ENCODE data around the gene NT5DC4. TPM values are rescaled to one million over a fixed set of nuclear protein-coding genes. Genes with fewer than 3 reads are reported as not detected.

Gene NT5DC4
- total RNA-seq, 1 experiment from 2014 or later, result not detected

GRCh38 chr2:112682101-112682500 is 38.7 kb upstream of the NT5DC4 start:
- no TSS peak for BruUV-seq (replicated peaks)
- CTCF ChIA-PET, result no interaction called here

DNA sequence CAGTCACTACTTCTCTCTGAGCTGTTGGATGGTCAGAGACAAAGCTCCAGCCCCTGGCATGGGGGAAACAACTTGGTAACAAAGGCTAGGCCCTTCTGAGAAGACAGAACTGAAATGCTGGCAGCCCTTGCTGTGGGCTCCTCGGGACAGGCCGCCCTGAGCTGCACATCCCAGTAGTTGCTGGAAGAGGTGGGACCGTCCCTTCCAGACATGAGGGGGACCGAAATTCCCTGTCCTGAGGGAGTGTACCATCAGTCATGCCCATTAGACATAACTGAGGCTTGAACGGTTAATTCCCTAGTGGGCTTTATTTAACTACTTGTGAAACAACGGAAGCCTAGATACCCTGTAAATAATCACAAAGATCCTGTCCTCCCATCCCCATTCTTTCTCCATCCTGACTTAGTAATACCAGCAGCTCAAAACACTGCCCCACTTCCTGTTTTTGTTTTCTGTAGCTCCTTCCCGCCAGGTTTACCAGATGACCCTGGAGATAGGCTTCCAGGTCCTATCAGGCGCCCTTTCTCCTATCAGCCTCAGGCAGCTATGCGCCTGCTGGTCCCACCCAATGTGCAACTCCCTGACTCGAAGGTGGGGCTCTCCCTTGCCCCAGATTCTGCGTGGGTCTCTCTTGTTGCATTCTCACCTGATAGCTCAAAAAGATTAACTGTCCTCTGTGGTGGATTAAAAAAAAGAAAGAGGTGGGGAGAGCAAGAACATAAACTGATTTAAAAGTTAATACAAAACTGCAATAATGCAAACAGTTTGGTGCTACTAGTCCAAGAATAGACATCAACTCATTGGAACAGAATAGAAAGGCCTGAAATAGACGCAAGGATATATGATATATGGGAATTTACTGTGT is 37.0 kb upstream of the NT5DC4 start:
- ChIA-PET CTCF (no interaction called here), POLR2A (ENCODE audit: low non-redundant PET) (no interaction called here)

More at GRCh38 chr2:112682101-112682500, 38.7 kb upstream of the NT5DC4 start:
- no peaks in the 10 kb centered on the region for H3K27me3 ChIP-seq (replicated peaks; ENCODE audit: insufficient read depth, low read depth, low read length, poor library complexity)
- TF ChIP-seq EZH2 (IDR thresholded peaks at IDR 0.05; ENCODE audit: borderline replicate concordance, low read depth, low read length, poor library complexity, severe bottlenecking), result no peak
- TF ChIP-seq, protein P1, sequence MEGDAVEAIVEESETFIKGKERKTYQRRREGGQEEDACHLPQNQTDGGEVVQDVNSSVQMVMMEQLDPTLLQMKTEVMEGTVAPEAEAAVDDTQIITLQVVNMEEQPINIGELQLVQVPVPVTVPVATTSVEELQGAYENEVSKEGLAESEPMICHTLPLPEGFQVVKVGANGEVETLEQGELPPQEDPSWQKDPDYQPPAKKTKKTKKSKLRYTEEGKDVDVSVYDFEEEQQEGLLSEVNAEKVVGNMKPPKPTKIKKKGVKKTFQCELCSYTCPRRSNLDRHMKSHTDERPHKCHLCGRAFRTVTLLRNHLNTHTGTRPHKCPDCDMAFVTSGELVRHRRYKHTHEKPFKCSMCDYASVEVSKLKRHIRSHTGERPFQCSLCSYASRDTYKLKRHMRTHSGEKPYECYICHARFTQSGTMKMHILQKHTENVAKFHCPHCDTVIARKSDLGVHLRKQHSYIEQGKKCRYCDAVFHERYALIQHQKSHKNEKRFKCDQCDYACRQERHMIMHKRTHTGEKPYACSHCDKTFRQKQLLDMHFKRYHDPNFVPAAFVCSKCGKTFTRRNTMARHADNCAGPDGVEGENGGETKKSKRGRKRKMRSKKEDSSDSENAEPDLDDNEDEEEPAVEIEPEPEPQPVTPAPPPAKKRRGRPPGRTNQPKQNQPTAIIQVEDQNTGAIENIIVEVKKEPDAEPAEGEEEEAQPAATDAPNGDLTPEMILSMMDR (conservative IDR thresholded peaks at IDR 0.05; ENCODE audit: low read depth, low read length), result no peak
- DNase-seq (ENCODE audit: low spot score), result no peak
- intact Hi-C loops (cut with micrococcal nuclease; ENCODE audit: unreplicated experiment), result no loop called here
- no peak overlapping the region for H3K27ac ChIP-seq (ENCODE audit: low read depth, low read length, poor library complexity, severe bottlenecking)
- H3K4me3 ChIP-seq (ENCODE audit: low read depth, low read length, poor library complexity, severe bottlenecking), result no peak overlapping the region
- no peaks in the 10 kb centered on the region for H3K36me3 ChIP-seq (ENCODE audit: insufficient read depth, low read length, poor library complexity, severe bottlenecking)
- no peaks in the 10 kb centered on the region for H3K9me3 ChIP-seq (ENCODE audit: low read depth, low read length, poor library complexity, severe bottlenecking)
- no peaks in the 10 kb centered on the region for H3K4me1 ChIP-seq (ENCODE audit: insufficient read depth, low read length, poor library complexity, severe bottlenecking)
- POLR2A ChIA-PET (ENCODE audit: low non-redundant PET), result no interaction called here

DNA sequence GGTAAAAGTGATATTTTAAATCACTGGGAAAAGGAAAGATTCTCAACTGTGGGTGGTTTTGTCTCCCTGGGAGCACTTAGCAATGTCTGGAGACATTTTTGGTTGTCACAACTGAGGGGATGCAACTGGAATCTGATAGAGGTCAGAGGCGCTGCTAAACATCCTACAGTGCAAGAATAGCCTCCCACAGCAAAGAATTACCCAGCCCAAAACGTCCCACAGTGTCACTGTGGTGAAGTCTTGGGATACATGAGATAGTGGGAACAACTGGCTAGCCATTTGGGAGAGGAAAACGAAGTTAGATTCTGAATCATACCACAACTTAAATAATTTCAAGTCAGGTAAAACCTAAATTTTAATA is 36.4 kb upstream of the NT5DC4 start:
- intact Hi-C loops (cut with micrococcal nuclease; ENCODE audit: unreplicated experiment), result no loop called here
- POLR2A ChIA-PET (ENCODE audit: low non-redundant PET), result no interaction called here
- no peak for TF ChIP-seq EZH2 (IDR thresholded peaks at IDR 0.05; ENCODE audit: borderline replicate concordance, low read depth, low read length, poor library complexity, severe bottlenecking)
- TF ChIP-seq, protein P1 (conservative IDR thresholded peaks at IDR 0.05; ENCODE audit: low read depth, low read length), result no peak
- no peak for DNase-seq (ENCODE audit: low spot score)
- no peak overlapping the region for H3K4me3 ChIP-seq (ENCODE audit: low read depth, low read length, poor library complexity, severe bottlenecking)
- no peaks in the 10 kb centered on the region for H3K4me1 ChIP-seq (ENCODE audit: insufficient read depth, low read length, poor library complexity, severe bottlenecking)
- no peaks in the 10 kb centered on the region for H3K27me3 ChIP-seq (replicated peaks; ENCODE audit: insufficient read depth, low read depth, low read length, poor library complexity)
- CTCF ChIA-PET, result no interaction called here
- no TSS peak for BruUV-seq (replicated peaks)
- H3K9me3 ChIP-seq (ENCODE audit: low read depth, low read length, poor library complexity, severe bottlenecking), result no peaks in the 10 kb centered on the region
- no peak overlapping the region for H3K27ac ChIP-seq (ENCODE audit: low read depth, low read length, poor library complexity, severe bottlenecking)
- H3K36me3 ChIP-seq (ENCODE audit: insufficient read depth, low read length, poor library complexity, severe bottlenecking), result no peaks in the 10 kb centered on the region

More for the DNA sequence above, 37.0 kb upstream of the NT5DC4 start:
- no peak for DNase-seq (ENCODE audit: low spot score)
- Histone ChIP-seq H3K27me3 (replicated peaks; ENCODE audit: insufficient read depth, low read depth, low read length, poor library complexity) (no peaks in the 10 kb centered on the region), H3K9me3 (ENCODE audit: low read depth, low read length, poor library complexity, severe bottlenecking) (no peaks in the 10 kb centered on the region), H3K36me3 (ENCODE audit: insufficient read depth, low read length, poor library complexity, severe bottlenecking) (no peaks in the 10 kb centered on the region), H3K4me1 (ENCODE audit: insufficient read depth, low read length, poor library complexity, severe bottlenecking) (no peaks in the 10 kb centered on the region), H3K4me3 (ENCODE audit: low read depth, low read length, poor library complexity, severe bottlenecking) (no peak overlapping the region), H3K27ac (ENCODE audit: low read depth, low read length, poor library complexity, severe bottlenecking) (no peak overlapping the region)
- intact Hi-C loops (cut with micrococcal nuclease; ENCODE audit: unreplicated experiment), result no loop called here
- TF ChIP-seq EZH2 (IDR thresholded peaks at IDR 0.05; ENCODE audit: borderline replicate concordance, low read depth, low read length, poor library complexity, severe bottlenecking), result no peak
- TF ChIP-seq, protein P1 (conservative IDR thresholded peaks at IDR 0.05; ENCODE audit: low read depth, low read length), result no peak
- BruUV-seq (replicated peaks), result no TSS peak
